Mesendoderm (in vitro differentiated cells): ENCODE data around the gene TLE4.

ENCODE experiments used
- DNase-seq: peaks from one replicate; pipeline ENCODE4 v3.0.0; 2013
- H2AK5ac ChIP-seq: 2 replicates; pipeline ENCODE4 v1.6.1; 2013; ENCODE audit warnings: low read length, inconsistent platforms
- H2BK120ac ChIP-seq: 2 replicates; pipeline ENCODE4 v1.6.1; 2013; ENCODE audit warnings: low read depth, mild to moderate bottlenecking, low read length, moderate library complexity, mixed read lengths
- H2BK15ac ChIP-seq: replicated peaks from 2 replicates; pipeline ENCODE4 v1.6.1; 2013; ENCODE audit warnings: low read depth, mild to moderate bottlenecking, moderate library complexity
- H2BK5ac ChIP-seq: 2 replicates; pipeline ENCODE4 v1.6.1; 2013; ENCODE audit warnings: low read length, inconsistent platforms
- H3K18ac ChIP-seq: 2 replicates; pipeline ENCODE4 v1.6.1; 2013; ENCODE audit warnings: mild to moderate bottlenecking, low read length, mixed read lengths
- H3K23ac ChIP-seq: one replicate; pipeline ENCODE4 v1.6.1; 2013; ENCODE audit warnings: low read length
- H3K27ac ChIP-seq: 2 replicates; pipeline ENCODE4 v1.5.1; 2013; ENCODE audit warnings: low read depth, mild to moderate bottlenecking, inconsistent platforms, low read length, moderate library complexity
- H3K27me3 ChIP-seq: 2 replicates; pipeline ENCODE4 v1.6.1; 2013; ENCODE audit warnings: low read length, control low read depth, mild to moderate bottlenecking, inconsistent platforms; ENCODE audit not compliant: insufficient read depth, poor library complexity
- H3K36me3 ChIP-seq: 2 replicates; pipeline ENCODE4 v1.6.1; 2013; ENCODE audit warnings: low read length, inconsistent platforms; ENCODE audit not compliant: control insufficient read depth, insufficient read depth
- H3K4ac ChIP-seq: one replicate; pipeline ENCODE4 v1.6.1; 2013; ENCODE audit warnings: low read depth, mild to moderate bottlenecking, low read length, moderate library complexity
- H3K4me1 ChIP-seq: 2 replicates; pipeline ENCODE4 v1.6.1; 2013; ENCODE audit warnings: low read depth, low read length, inconsistent platforms; ENCODE audit not compliant: control insufficient read depth
- H3K4me2 ChIP-seq: 2 replicates; pipeline ENCODE4 v1.6.1; 2013; ENCODE audit warnings: low read length
- H3K4me3 ChIP-seq: 2 replicates; pipeline ENCODE4 v1.5.1; 2013; ENCODE audit warnings: mild to moderate bottlenecking, low read length
- H3K56ac ChIP-seq: one replicate; pipeline ENCODE4 v1.6.1; 2013; ENCODE audit warnings: low read length
- H3K79me1 ChIP-seq: 2 replicates; pipeline ENCODE4 v1.6.1; 2013; ENCODE audit warnings: low read length, inconsistent platforms
- H3K79me2 ChIP-seq: 2 replicates; pipeline ENCODE4 v1.6.1; 2013; ENCODE audit warnings: mild to moderate bottlenecking, low read length; ENCODE audit not compliant: control insufficient read depth, insufficient read depth
- H3K9ac ChIP-seq: 2 replicates; pipeline ENCODE4 v1.6.1; 2013; ENCODE audit warnings: low read length, inconsistent platforms
- H4K5ac ChIP-seq: one replicate; pipeline ENCODE4 v1.6.1; 2013; ENCODE audit warnings: low read length
- H4K8ac ChIP-seq: one replicate; pipeline ENCODE4 v1.6.1; 2013; ENCODE audit warnings: low read depth, mild to moderate bottlenecking, control low read depth, low read length, moderate library complexity
- WGBS: extraction: QIAGEN DNeasy Blood & Tissue Kit; methylation state at CpG from one replicate; pipeline ENCODE4 v1.1.7; 2013; ENCODE audit warnings: low lambda C conversion rate, missing lambda C conversion rate; ENCODE audit not compliant: insufficient coverage; ENCODE audit errors: extremely low coverage; 5-methylcytosine and 5-hydroxymethylcytosine counted together

Gene TLE4

DNA sequence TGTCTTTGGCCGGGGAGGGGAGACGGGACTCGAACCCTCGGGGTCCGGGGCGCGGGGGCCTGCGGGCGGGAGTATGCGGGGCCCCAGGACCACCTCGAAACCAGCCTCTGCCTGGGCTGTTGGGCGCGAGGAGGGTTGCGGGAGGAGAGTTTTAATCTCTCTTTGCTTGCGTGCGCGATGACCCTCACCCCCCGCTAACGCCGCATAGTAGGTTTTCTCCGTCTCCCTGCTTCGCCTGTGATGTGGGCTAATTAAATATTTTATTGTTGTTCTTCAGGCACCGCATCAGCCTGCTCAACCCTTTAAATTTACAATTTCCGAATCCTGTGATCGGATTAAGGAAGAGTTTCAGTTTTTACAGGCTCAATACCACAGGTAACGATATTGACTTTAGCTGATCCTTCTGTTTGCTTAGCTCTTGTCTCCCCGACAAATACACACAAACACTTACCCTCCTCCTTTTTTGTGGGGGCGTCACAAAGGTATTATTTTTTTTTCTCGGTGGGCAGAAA is 1.7 kb downstream of the TLE4 start:
- Histone ChIP-seq H3K56ac (peak overlapping the region; percentile 88), H3K27ac (no peak overlapping the region), H3K4me2 (peak overlapping the region; percentile 64), H3K79me2 (peaks cover 16% of the 10 kb centered on the region), H4K8ac (no peak overlapping the region), H4K5ac (no peak overlapping the region), H2BK15ac (no peak overlapping the region), H3K4me1 (peaks cover 4% of the 10 kb centered on the region), H3K79me1 (peaks cover 6% of the 10 kb centered on the region), H3K9ac (peak overlapping the region; percentile 79), H3K36me3 (no peaks in the 10 kb centered on the region), H2BK5ac (no peak overlapping the region), H3K27me3 (no peaks in the 10 kb centered on the region), H3K18ac (peak overlapping the region; percentile 75), H2AK5ac (no peak overlapping the region), H3K23ac (peak overlapping the region; percentile 80), H3K4me3 (peak overlapping the region; percentile 86), H3K4ac (peak overlapping the region; percentile 85), H2BK120ac (peak overlapping the region; percentile 91)
- DNase-seq, result no peak
- no CpG with 5 or more reads among the region's 29 CpGs for WGBS

DNA sequence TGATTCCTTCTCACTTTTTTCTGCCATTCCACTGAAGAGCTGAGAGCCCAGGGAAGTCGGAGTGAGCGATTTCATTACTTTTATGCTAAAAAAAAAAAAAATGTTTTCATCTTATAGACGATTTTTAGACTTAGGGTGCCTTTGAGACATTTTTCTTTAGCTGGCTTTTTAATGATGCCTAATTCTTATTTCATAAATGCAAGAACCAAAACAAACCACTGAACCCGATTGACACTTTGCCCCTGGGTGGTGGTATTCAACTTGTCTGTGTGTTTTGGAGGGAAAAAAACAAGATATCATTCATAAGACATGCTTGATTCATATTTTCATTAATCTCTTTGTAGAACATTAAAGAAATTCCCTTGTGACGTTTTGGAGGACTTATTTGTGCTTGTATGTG is 2.4 kb downstream of the TLE4 start:
- H3K4me1 ChIP-seq, result peaks cover 4% of the 10 kb centered on the region
- no peak for DNase-seq

DNA sequence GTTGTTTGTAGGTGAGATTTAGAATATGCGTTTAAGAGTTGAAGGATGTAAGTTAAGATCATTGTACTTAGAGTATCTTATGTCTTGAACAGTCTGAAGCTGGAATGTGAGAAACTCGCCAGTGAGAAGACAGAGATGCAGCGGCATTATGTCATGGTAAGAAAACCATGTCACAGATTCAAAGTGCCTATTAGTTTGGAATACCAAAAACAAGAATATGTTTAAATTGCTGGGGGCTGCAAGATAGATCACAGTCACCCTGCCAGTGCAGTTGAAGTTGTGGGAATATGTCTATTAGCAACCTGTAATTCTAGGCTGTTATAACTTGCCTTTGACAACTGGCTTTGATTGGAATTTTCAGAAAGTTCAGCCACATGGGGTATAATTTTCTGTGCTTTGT is 3.0 kb downstream of the TLE4 start:
- Histone ChIP-seq H4K8ac (no peak overlapping the region), H3K9ac (no peak overlapping the region), H3K4ac (no peak overlapping the region), H2BK15ac (no peak overlapping the region), H3K4me1 (peaks cover 4% of the 10 kb centered on the region), H3K18ac (no peak overlapping the region), H3K79me2 (peaks cover 16% of the 10 kb centered on the region), H3K27ac (no peak overlapping the region), H4K5ac (no peak overlapping the region), H3K23ac (no peak overlapping the region), H2BK120ac (no peak overlapping the region), H2BK5ac (no peak overlapping the region), H3K4me3 (no peak overlapping the region), H3K79me1 (peaks cover 7% of the 10 kb centered on the region), H3K27me3 (no peaks in the 10 kb centered on the region), H3K36me3 (no peaks in the 10 kb centered on the region), H3K56ac (no peak overlapping the region), H2AK5ac (no peak overlapping the region), H3K4me2 (no peak overlapping the region)
- WGBS, result 100% methylated on average over 1 of the region's 3 CpGs
- no peak for DNase-seq

More for the DNA sequence above, 2.4 kb downstream of the TLE4 start:
- H3K36me3 ChIP-seq, result no peaks in the 10 kb centered on the region
- H3K27me3 ChIP-seq, result no peaks in the 10 kb centered on the region
- no peak overlapping the region for H3K23ac ChIP-seq
- H2BK15ac ChIP-seq, result no peak overlapping the region
- H4K8ac ChIP-seq, result no peak overlapping the region
- H3K4ac ChIP-seq, result no peak overlapping the region
- peak overlapping the region; percentile 64 for H3K4me2 ChIP-seq
- H2AK5ac ChIP-seq, result no peak overlapping the region
- H4K5ac ChIP-seq, result no peak overlapping the region
- no peak overlapping the region for H3K27ac ChIP-seq
- peaks cover 16% of the 10 kb centered on the region for H3K79me2 ChIP-seq
- H3K18ac ChIP-seq, result peak overlapping the region; percentile 75
- no peak overlapping the region for H2BK120ac ChIP-seq
- peaks cover 7% of the 10 kb centered on the region for H3K79me1 ChIP-seq
- peak overlapping the region; percentile 86 for H3K4me3 ChIP-seq
- peak overlapping the region; percentile 79 for H3K9ac ChIP-seq
- whole genome bisulfite sequencing, result no CpG with 5 or more reads among the region's 5 CpGs
- H3K56ac ChIP-seq, result peak overlapping the region; percentile 88
- H2BK5ac ChIP-seq, result no peak overlapping the region

DNA sequence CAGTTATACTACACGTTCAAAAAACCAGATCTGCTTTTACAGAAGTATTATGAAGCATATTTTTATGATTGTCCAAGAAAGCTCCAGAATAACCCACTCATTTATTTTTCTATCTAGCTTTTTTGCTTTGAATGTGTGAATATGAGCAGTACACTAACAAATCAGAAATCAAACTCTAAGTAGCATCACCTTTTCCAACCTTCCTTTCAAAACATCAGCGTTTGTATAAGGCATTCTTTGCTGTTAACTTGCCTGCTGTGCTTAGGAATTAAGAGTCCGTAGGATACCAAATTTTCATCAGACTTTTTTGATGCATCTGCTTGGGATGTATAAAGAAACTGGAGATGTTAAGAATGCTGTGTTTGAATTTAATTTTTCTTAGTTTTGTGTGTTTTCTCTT is 3.8 kb downstream of the TLE4 start:
- Histone ChIP-seq H2BK120ac (no peak overlapping the region), H3K27me3 (no peaks in the 10 kb centered on the region), H4K8ac (no peak overlapping the region), H3K79me1 (peaks cover 7% of the 10 kb centered on the region), H3K9ac (no peak overlapping the region), H4K5ac (no peak overlapping the region), H2AK5ac (no peak overlapping the region), H3K4ac (no peak overlapping the region), H3K79me2 (peaks cover 16% of the 10 kb centered on the region), H3K23ac (no peak overlapping the region), H3K18ac (no peak overlapping the region), H2BK15ac (no peak overlapping the region), H3K27ac (no peak overlapping the region), H3K36me3 (no peaks in the 10 kb centered on the region), H3K56ac (no peak overlapping the region), H2BK5ac (no peak overlapping the region), H3K4me2 (no peak overlapping the region), H3K4me3 (no peak overlapping the region), H3K4me1 (peaks cover 4% of the 10 kb centered on the region)
- DNase-seq, result no peak
- no CpG with 5 or more reads among the region's 3 CpGs for WGBS

DNA sequence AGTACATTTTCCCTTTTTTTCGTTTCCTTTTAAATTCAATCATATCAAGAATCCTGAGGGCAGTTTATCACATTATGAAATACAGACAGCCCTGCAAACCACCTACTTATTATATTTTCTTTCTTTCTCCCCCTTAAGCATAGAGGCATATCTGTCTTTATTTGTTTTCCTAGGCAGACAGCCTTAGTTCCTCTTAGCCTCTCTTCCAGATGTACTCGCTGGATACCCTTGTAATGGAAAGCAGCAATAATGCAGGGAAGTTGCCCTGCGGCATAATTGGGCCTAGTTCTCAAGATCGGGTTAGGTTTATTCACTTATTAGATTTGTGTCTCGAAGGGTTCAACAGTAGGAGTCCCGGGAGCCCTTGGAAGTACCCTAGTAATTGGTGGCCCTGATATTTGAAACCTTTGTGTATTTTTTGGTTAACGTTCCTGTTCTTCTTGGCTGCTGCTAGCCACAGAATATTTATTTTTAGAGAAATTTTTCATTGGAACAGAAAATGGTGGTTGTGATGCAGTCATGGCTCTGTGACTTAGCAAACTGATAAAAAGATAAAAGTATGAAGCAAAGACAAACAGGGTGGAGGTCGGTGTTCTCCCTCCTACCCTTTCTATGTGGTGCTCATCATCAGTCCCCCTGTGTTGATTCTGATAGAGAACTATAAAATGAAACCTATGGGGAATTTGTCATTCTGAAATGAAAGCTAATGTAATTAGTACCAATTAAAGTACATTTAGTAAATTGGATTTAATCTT is 6.4 kb downstream of the TLE4 start:
- H3K4me2 ChIP-seq, result no peak overlapping the region
- peaks cover 11% of the 10 kb centered on the region for H3K4me1 ChIP-seq
- H3K18ac ChIP-seq, result no peak overlapping the region
- no peak overlapping the region for H3K23ac ChIP-seq
- H4K8ac ChIP-seq, result no peak overlapping the region
- no CpG with 5 or more reads among the region's 8 CpGs for WGBS
- H3K27ac ChIP-seq, result no peak overlapping the region
- no peak for DNase-seq
- H3K36me3 ChIP-seq, result no peaks in the 10 kb centered on the region
- H2BK15ac ChIP-seq, result no peak overlapping the region
- no peak overlapping the region for H3K9ac ChIP-seq
- no peak overlapping the region for H2AK5ac ChIP-seq
- H3K4ac ChIP-seq, result no peak overlapping the region
- H3K27me3 ChIP-seq, result no peaks in the 10 kb centered on the region
- H2BK120ac ChIP-seq, result no peak overlapping the region
- peaks cover 11% of the 10 kb centered on the region for H3K79me1 ChIP-seq
- peaks cover 20% of the 10 kb centered on the region for H3K79me2 ChIP-seq
- H3K4me3 ChIP-seq, result no peak overlapping the region
- no peak overlapping the region for H2BK5ac ChIP-seq
- H3K56ac ChIP-seq, result no peak overlapping the region
- no peak overlapping the region for H4K5ac ChIP-seq
